Nucleus accumbens (tissue), 56 donors: ENCODE results near the gene NPIPB4.
A peak's percentile ranks its signal among the peaks of the same experiment; 100 is the strongest.
"Not testable (repeated sequence)": the region's sequence is repeated elsewhere in the genome, so short reads cannot be mapped to it uniquely, and the experiment has no call there.

Experiments
- DNase-seq, 56 donors: peaks; one replicate each; lab custom pipeline; 2025; lab: John Stamatoyannopoulos, UW

Gene NPIPB4

DNA sequence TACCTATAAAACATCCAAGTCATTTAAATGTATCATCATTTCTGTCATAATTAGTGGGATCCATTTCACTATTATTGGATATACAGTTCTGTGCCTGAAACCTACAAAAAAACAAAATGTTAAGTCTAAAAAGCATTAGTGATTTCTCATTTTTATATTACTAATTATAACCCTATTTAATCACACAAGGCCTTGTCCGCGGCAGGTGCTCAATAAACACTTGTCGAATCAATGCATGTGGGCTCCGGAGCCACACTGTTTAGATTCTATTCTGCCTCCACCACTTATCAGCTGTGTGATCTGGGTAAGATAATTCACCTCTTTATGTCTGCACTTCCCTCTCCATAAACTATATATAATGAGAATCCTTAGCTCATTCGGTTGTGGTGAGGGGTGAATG, at the start of gene NPIPB4:
Gene NPIPB4, minus strand, starts transcription at position 101 of the 400 bp plus-strand sequence. CDS start 378 bp downstream, outside the sequence.
- DNase-seq: not testable (repeated sequence)

DNA sequence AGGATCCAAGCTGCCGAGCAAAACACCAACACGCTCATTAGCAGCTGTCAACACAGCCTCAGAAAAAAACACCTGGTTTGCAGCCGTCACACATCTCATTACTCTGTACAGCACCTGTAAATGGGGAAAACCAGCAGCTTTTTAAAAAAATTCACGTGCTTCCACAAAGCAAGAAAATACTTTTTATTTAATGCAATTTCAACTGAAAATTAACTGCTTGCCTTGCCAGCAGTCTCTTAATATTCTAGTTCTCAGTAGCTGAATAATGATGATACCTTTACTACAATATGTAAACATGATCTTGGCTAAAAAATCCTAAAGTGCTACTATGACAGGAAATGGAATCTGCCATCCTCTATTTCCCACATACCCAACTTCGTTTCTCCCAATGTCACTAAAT, 41.4 kb upstream of the NPIPB4 start:
- not testable (repeated sequence) for DNase-seq

DNA sequence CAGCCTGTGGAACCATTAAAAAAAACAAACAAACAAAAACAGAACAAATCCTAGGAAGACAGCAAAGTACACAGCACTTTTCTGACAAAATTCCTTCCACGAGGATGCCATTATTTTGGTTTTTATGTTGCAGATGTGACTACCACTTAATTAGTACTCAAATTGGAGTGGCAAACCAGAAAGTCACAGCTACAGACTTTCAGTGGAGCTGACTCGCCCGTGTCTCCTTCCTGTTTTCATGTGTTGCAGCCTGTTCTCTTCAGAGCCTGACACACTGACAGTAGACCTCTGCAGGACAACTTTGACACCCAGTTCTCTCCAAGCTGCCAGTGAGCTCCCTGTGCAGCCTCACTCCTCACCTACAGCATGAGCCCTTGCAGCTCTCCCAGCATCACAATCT, 24.4 kb upstream of the NPIPB4 start:
- DNase-seq: not testable (repeated sequence)

DNA sequence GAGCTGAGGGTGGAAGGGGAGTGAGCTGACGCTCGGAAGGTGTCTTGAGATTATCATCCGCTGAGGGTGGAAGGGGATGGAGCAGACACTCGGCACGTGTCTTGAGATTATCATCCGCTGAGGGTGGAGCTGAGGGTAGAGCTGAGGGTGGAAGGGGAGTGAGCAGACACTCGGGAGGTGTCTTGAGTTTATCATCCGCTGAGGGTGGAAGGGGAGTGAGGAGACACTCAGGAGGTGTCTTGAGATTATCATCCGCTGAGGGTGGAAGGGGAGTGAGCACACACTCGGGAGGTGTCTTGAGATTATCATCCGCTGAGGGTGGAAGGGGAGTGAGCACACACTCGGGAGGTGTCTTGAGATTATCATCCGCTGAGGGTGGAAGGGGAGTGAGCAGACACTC, 20.4 kb downstream of the NPIPB4 start:
- not testable (repeated sequence) for DNase-seq

DNA sequence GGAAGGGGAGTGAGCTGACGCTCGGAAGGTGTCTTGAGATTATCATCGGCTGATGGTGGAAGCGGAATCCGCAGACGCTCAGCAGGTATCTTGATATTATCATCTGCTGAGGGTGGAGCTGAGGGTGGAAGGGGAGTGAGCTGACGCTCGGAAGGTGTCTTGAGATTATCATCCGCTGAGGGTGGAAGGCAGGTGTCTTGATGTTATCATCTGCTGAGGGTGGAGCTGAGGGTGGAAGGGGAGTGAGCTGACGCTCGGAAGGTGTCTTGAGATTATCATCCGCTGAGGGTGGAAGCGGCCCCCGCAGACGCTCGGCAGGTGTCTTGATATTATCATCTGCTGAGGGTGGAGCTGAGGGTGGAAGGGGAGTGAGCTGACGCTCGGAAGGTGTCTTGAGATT, 21.2 kb downstream of the NPIPB4 start:
- DNase-seq: not testable (repeated sequence)

DNA sequence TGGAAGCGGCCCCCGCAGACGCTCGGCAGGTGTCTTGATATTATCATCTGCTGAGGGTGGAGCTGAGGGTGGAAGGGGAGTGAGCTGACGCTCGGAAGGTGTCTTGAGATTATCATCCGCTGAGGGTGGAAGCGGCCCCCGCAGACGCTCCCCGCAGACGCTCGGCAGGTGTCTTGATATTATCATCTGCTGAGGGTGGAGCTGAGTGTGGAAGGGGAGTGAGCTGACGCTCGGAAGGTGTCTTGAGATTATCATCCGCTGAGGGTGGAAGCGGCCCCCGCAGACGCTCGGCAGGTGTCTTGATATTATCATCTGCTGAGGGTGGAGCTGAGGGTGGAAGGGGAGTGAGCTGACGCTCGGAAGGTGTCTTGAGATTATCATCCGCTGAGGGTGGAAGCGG, 21.8 kb downstream of the NPIPB4 start:
- not testable (repeated sequence) for DNase-seq

DNA sequence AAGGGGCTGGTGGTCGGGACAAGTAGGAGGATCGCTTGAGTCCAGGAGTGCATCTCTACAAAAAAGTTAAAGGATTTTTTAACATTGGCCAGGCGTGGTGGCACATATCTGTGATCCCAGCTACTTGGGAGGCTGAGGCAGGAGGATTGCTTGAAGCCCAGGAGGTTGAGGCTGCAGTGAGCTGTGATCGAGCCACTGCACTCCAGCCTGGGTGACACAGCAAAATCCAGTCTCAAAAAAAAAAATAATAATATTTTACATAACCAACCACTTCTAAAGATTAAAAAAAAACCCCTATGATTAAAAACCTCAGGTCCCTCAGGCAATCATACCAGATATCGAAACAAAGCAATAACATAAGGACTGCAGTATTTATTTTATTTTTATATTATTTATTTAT, 23.3 kb downstream of the NPIPB4 start:
- not testable (repeated sequence) for DNase-seq

DNA sequence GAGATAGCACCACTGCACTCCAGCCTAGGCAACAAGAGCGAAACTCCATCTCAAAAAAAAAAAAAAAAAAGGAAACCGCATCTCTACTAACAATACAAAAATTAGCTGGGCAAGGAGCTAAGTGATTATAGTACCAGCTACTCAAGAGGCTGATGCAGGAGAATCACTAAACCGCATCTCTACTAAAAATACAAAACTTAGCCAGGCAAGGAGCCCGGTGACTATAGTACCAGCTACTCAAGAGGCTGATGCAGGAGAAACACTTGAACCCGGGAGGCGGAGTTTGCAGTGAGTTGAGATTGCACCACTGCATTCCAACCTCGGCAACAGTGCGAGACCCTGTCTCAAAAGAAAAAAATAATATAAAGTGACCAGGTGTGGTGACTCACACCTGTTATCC, 27.6 kb downstream of the NPIPB4 start:
- not testable (repeated sequence) for DNase-seq

DNA sequence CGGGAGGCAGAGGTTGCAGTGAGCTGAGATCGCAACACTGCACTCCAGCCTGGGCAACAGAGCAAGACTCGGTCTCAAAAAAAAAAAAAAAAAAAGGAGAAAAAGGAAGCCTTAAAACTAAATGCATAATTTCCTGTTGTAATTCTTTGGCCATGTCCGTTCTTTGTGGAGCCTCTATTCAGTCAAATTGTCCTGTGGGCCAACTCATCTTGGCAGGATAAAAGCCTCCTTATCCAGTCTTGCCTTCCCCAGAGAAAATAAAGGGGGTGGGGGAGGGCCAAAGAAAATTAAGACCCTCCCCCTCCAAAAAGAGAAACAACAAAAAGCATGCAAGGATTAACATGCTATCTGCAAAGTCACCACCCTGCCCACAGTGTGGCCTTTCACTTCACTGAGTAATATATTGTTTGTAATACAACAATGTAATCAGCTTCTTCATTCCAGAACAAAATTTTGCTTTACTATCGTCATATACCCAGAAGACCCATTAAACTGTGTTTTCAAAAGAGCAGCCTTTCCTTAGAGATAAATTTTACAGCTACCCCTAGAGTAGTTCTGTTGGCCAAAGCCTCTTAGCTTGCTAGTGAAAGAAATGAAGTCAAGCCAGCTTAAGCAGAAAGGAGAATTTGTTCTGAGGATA, 31.4 kb downstream of the NPIPB4 start:
- DNase-seq: not testable (repeated sequence)

DNA sequence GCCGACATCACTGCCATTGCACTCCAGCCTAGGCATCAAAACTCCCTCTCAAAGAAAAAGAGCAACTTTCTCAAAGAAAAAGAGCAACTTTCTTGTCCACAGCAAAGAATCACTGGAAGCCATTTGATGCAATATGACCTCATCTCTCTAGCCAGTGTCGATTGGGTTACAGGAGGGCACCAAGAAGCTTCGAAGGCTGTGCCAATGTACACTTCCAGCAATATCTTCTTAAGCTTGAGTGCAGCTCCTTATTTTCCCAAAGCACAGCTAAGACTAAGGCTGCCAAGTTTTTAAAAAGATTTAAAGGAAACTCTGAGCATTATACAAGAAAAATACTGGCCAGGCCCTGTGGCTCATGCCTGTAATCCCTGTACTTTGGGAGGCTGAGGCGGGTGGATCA, 32.0 kb downstream of the NPIPB4 start:
- not testable (repeated sequence) for DNase-seq

DNA sequence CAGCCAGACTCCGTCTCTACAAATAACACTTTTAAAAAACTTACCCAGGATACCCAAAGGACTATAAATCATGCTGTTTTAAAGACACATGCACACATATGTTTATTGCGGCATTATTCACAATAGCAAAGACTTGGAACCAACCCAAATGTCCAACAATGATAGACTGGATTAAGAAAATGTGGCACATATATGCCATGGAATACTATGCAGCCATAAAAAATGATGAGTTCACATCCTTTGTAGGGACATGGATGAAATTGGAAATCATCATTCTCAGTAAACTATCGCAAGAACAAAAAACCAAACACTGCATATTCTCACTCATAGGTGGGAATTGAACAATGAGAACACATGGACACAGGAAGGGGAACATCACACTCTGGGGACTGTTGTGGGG, 34.3 kb downstream of the NPIPB4 start:
- DNase-seq: not testable (repeated sequence)

DNA sequence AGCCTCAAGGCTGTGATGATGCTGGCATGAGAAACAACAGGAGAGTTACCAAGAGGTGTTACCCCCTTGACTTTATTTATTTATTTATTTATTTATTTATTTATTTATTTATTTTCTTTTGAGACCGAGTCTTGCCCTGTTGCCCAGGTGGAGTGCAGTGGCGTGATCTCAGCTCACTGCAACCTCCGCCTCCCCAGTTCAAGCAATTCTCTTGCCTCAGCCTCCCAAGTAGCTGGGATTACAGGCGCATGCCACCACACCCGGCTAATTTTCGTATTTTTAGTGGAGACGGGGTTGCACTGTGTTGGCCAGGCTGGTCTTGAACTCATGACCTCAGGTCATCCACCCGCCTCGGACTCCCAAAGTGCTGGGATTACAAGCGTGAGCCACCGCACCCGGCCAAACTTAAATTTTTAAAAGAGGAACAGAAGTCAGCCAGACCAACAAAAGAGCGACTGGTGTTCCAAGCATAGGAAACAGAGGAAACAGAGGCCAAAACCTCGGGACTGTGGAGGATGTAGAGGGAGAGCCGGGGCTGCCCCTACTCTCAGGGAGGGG, 36.6 kb downstream of the NPIPB4 start:
- not testable (repeated sequence) for DNase-seq

DNA sequence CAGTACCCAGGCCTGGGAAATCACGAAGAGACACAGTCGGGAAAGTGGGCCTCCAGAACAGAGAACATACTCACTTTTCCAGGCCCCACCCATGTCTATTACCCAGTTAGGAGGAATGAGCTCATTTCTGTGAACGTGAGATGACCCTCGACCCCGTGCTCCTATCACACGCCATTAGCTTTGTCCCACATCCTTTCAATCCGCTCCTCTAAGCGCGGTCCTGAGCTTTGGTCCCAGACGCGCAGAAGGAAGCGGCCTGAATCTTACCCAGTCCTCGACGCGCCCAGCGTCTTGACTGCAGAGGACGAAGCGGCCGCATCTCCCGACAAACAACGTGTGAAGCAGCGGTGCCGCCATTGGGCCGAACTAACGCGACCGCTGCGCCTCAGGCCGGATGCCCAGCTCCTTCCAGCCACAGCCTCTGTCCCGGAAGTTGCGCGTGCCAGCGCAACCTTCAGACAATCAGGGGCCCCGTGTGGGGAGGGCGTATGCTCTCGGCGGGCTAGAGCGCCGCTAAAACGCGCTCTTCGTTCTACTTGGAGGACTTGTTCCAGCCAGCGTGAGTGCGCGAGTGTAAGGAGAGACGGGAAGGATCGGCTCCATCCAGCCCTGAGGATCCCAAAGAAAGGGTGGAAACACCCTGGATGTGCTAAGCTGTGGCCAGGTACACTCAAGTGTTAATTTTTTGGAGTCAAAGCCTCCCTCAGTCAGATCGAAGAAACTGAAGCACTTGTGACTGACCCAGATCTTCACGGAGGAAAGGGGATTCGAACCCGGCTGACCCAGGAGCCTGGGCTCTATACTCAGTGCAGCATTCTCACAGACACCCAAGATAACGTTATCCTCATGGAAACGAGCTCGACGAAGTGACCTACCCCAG, 37.3 kb downstream of the NPIPB4 start:
- peak in 49 of 56 donors; percentile 9 to 76 (median 49) for DNase-seq

DNA sequence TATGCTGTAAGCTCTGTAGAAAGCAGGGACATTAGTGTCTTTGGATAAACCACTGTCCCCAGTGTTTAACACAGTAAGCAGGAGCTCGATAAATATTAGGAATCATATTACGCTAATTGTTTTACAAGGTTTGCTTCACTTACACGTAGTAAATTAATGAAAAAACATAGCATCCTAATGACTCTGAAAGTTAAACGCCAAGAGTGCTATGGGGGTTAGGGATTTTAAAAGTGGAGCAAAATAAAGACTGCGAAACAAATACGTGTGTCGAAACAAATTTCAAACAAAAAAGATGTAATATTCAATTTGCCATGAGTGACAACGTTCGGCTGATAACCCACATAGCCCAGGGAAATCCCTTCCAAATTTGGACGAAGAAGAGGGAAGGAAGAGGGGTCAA, 37.9 kb downstream of the NPIPB4 start:
- not testable (repeated sequence) for DNase-seq

DNA sequence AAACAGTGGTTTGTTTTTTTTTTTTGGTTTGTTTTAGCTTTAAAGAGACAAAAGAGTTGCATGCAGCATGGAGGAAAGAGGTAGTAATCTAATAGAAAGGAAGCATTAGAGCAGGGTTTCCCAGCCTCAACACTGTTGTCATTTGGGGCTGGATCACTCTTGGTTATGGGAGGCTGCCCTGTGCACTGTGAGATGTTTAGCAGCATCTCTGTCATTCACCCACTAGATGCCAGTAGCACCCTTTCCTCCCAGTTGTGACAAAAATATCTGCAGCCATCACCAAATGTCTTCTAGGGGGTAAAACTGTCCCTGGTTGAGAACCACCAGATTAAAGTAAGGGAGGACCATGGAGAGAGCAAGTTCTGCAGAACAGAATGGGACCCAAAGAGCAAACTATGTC, 40.5 kb downstream of the NPIPB4 start:
- not testable (repeated sequence) for DNase-seq

DNA sequence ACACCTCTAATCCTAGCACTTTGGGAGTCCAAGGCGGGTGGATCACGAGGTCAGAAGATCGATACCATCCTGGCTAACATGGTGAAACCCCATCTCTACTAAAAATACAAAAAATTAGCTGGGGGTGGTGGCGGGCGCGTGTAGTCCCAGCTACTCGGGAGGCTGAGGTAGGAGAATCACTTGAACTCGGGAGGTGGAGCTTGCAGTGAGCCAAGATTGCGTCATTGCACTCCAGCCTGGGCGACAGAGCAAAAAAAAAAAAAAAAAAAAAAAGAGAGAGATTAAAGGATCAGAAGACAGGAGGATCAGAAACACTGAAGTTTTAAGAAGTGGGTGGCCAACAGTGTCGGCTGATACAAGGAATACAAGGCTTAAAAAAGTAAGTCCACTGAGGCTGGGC, 41.9 kb downstream of the NPIPB4 start:
- DNase-seq: not testable (repeated sequence)

DNA sequence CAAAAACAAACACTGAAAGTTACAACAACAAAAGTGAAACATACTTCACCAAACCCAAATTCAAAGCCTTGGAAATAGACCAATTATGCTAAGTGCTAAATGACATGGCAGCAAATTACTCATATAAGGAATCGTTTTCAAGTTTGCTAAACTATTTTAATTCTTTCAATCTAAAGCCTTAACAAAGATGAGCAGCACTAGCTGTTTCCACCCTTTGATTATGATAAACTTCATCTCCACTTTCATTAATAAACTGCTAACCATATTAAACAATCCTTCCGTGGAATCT, 55.2 kb downstream of the NPIPB4 start:
- not testable (repeated sequence) for DNase-seq

DNA sequence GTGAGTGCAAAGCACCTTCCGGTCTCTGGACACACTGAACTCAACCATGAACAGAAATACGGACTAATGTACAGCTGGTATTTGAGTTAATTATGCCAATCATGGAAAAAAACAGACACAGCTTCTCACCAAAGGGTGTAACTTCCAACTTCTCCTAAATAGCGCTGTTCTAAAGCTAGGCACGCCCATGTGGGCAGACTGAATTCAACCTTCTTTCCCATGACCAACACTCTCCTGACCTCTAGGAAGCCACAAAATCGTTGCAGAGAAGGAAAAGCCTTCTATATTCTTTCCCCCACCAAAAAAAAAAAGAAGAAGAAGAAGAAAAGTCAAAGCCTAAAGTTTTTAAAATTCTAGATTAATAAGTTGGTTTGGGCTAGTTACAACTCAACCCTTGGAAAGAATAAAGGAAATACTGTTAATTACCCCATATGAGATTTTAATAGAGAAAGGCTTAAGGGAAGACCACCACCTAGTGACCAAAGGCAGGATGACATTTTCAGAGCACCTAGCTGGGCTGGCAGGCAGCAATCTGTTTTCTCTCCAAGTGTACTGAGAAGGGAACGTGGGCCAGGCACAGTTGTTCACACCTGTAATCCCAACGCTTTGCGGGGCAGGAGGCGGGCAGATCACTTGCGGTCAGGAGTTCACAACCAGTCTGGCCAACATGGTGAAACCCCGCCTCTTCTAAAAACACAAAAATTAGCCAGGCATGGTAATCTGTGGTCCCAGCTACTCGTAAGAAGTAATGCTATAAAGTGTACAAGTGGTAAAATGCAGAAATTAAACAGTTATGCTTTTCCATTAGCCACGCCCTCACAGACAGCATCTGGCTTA, 55.8 kb downstream of the NPIPB4 start:
- peak in 4 of 56 donors; percentile 1 to 14 (median 4) for DNase-seq

DNA sequence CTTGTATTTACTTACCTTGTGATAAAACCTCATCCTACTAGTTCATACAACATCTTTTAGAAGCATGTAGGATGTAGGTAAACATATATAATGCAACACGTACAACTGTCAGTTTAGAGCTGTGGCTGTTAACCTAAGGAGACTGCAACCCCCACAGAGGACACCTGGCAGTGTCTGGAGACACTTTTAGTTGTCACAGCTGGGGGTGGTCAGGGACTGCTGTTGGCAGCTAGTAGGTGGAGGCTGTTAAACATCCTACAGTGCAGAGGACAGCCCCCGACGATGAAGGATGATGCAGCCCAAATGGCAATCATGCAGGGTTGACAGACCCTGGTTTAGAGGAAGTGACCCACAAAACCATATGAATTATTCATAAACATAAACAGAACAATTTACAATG, 59.0 kb downstream of the NPIPB4 start:
- not testable (repeated sequence) for DNase-seq

DNA sequence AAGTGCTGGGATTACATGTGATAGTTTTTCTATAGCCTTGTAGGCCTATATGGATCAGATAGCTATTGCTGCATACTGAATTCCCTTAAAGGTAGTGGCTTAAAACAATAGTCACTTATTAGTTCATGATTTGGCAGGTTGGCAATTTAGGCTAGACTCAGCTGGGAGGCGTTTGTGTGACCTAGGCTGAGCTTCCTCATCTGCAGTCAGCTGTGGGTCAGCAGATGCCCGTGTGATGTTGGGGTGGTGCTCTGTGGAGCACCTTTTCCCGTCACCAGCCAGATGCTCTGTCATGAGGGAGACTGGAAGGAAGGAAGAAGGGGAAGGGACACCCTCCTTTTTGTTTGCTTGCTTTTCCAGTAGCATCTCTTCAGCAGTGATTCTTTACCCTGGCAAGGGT, 64.2 kb downstream of the NPIPB4 start:
- DNase-seq: not testable (repeated sequence)

DNA sequence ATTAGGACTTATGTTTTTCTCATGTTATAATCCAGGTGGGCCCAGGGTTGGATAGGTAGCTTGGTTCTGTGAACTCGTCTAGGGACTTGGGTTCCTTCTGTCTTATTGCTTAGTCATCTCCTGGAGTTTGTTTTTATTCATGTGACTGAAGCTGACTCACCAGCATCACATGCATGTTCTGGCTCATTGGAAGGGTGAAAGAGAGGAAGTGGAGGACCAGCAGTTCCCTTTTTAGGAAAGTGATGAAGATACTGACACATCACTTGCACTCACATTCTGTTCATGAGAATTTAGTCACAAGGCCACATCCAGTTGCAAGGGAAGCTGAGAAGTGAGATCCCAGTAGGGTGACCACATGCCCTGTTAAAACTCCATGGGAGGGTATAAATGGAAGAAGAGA, 67.0 kb downstream of the NPIPB4 start:
- DNase-seq: not testable (repeated sequence)
